HG03558 (cell line): Measurements from ENCODE around the gene AMDHD1.

Source experiments
- ATAC-seq: cut with Tn5 transposase; IDR thresholded peaks from one replicate; pipeline ENCODE4 v1.9.1; 2021; ENCODE audit warnings: moderate number of reproducible peaks; ENCODE audit not compliant: unreplicated experiment; ENCODE audit errors: extremely low read depth

Gene AMDHD1, protein sequence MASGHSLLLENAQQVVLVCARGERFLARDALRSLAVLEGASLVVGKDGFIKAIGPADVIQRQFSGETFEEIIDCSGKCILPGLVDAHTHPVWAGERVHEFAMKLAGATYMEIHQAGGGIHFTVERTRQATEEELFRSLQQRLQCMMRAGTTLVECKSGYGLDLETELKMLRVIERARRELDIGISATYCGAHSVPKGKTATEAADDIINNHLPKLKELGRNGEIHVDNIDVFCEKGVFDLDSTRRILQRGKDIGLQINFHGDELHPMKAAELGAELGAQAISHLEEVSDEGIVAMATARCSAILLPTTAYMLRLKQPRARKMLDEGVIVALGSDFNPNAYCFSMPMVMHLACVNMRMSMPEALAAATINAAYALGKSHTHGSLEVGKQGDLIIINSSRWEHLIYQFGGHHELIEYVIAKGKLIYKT

DNA sequence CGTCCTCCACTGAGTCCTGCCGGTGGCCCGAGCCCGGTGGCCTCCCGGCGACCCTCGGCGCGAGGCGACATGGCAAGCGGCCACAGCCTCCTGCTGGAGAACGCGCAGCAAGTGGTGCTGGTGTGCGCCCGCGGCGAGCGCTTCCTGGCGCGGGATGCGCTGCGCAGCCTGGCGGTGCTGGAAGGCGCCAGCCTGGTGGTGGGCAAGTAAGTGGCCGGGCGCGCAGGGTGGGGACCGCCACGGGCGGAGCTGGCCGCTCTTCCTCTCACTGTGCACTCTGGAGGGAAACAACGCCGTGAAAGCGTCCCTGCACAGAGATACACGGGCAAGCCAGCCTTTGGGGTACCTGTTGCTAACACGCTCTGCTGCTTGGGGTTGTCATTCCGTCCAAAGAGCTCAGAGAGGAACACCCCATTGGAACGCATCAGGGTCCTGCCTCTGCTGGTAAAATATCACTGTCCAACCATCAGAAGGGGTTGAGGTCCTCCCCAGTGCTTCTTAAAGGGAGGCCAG lies at the start of gene AMDHD1:
Gene AMDHD1 (plus strand): TSS at position 2 of the 513 bp plus-strand sequence. CDS start 68 bp downstream, at position 70.
- ATAC-seq: peak; percentile 43

DNA sequence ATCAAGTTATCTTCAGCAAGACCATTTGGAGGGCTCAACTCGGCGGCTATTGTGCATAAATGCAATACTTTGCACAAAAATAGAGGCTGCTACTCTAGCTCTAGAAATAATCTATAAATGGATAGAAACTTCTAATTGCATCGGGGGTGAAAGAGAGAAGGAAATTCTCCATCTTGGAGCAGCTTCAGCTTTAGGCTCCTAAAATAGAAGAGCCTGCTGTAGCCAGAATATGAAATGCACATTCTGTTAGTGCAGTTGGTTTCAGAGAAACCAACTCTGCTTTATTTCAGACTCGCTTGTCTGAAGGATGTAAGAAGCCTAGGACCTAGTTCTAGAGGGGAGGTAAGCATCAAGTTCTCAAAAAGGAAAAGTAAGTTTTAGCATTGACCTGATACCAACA lies 46.3 kb upstream of the AMDHD1 start:
- ATAC-seq: no peak

DNA sequence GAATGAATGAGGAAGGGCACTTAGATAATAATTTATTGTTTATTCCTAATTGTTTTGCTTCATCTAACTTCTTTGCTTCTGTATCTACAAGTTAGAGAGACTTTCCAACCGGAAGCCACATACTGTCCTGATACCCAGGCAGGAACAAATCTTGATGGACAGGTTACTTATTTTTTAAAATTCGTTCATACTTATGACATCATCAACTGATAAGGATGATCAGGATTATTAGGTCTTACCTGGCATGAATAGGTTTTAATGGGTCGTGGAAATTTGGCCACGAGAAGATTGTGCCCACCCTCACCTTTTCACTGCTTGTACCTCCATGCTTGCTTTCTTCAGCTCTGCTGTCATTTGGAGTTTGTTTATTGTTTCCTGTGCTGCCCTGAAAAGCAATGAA lies 45.0 kb upstream of the AMDHD1 start:
- ATAC-seq: no peak

DNA sequence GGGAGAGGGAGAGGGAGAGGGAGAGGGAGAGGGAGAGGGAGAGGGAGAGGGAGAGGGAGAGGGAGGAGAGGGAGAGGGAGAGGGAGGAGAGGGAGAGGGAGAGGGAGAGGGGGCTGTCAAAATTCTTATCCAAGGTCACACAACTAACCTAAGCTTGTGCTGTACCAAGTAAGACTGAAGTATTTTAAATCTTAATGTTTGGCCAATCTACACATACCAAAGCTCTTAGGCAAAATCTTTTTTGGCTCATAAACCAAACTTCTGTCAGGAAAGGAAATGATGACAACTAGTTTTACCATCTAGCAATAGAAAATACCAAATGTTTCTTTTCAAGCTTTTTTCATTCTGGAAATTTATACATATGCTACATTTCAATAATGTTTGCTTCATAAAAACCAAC lies 34.6 kb upstream of the AMDHD1 start:
- no peak for ATAC-seq

DNA sequence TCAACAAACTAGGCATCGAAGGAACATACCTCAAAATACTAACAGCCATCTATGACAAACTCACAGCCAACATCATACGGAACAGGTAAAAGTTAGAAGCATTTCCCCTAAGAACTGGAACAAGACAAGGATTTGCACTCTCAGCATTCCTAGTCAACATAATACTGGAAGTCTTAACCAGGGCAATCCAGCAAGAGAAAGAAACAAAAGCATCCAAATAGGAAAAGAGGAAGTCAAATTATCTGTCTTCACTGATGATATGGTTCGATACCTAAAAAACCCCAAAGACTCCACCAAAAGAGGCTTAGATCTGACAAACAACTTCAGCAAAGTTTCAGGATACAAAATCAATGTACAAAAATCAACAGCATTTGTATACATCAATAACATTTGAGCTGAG lies 33.3 kb upstream of the AMDHD1 start:
- no peak for ATAC-seq

DNA sequence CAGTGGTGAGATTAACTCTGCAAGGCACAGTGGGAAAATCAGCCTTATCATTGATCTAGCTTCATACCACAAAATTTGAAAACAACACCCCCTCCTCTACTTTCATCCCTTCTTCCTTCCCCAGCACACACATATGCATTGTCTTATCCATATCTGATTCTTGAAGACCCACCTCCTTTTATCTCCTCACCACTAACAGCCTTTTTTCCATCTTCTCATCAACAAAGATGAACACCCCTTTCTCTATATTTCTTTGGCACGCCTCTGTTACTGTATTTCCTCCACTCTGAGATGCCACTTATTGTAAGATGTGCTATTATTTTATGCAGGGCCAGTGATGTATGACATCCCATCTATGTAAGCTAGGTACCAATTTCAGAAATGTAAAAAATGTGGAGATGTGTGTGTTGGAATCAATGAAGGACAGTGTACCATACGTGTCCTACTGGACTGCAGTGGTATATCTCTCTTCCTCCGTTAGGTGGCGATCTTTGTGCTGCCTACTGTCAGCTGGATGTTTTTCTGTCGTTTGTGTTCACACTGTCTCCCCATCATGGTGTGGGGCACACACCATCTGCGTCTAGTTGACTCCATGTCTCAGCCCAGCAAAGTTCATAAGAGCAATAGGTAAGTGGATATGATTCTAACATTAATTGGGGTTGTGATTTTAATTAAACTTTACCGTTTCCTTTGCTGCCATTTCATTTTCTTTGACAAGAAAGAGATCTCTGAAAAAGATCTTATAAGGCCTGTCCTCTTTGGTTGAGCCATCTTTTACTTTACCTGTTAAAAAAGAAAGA lies 24.7 kb upstream of the AMDHD1 start:
- ATAC-seq: no peak

DNA sequence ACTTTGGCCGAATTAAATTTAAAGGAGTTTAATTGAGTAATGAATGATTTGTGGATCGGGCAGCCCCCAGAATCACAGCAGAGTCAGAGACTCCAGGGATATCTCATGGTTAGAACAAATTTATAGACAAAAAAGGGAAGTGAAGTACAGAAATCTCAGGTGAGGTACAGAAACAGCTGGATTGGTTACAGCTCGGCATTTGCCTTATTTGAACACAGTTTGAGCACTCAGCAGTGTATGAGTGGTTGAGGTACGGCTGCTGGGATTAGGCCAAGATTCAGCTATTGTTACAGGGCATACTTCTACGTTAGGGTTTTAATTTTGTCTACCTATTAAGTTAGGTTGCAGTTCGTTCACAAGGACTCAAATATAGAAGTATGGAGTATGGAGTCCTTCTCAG lies 24.0 kb upstream of the AMDHD1 start:
- ATAC-seq: no peak

DNA sequence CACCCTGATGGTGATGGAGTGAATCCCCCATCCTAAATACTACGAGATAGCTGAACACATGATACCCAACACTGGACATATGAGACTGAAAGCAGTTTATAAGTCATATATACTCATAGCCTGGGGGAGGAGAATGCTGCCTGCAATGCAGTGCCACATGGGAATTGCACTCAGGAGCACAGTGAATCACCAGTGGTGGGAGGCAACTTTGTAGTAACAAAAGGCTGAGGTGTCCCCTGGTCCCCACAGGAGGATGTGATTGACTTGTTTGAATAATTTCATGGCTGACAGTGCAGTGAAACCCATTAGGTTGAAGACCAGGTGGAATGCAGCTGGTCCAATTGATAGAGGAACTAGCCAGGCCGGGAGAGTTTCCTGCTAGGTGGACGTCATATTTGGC lies 20.9 kb upstream of the AMDHD1 start:
- no peak for ATAC-seq

DNA sequence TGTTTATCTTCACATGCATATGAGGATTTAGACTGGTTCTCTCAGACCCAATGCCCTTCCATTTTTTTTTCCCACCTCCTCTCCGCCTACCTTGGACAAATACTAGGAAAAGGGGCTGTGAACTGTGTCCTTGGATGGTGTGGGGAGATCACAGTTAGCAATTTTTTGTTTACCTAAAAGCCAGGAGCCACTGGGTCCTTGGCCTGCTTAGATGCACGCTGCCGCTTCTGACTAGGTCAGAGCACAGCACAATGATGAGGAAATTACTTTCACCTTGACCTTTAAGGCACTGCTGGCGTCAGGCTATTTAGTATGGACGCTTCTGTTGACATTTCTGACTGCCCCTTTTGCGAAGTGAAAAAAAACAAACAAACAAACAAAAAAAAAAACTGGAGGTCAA lies 2.6 kb upstream of the AMDHD1 start:
- ATAC-seq: no peak

DNA sequence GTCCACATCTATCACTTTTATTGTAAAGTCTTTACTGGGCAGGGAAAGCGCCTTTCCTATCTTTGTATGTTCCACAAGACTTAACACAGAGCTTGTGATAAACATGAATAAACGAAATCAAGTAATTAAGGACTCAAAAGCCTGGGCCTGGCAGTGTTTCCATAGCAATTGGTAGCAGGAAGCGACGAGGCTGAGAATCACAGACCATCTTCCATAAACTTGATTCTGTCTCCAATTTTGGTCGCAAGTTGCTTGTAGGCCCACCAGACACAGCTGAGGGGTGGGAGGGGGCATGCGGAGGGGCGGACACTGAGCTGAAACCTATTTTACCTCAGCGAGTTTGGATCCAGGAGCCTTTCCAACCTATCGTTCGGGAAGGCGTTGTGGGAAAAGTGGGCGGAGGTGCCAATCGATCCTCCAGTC lies 1.0 kb upstream of the AMDHD1 start:
- no peak for ATAC-seq

DNA sequence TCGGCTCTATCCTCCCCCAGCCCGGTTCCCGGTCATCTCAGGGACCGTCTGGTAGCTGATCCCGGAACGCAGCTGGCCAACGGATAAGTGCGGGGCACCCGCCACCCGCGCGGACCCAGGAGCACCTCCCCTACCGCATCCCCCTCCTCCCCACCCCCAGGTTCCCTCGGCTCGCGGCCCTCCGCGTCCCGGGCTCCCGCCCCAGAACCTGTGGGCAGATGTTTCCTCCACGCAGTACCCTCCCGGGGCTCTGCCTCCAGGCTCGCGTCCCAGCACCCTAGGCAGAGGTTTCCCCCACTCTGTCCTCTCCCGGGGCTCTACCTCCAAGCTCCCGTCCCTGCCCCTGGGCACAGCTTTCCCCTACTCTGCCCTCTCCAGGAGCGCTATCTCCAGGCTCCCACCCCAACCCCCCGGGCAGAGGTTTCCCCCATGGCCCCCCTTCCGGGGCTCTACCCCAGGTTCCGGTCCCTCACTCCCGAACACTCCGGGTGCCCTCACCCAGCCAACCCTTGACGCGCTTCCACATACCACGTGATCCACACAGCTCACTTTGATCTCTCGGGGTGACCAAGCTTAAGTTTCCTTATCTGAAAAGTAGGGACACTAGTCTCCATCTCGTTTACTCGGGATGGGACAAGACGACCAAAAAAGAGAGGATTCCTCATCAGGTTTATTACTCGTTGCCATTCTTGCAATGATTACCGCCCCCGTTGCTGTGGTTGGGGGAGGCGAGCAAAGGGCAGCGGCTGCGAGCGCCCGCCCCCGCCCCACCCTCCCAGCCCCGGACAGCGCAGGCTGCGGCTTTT lies 404 bp upstream of the AMDHD1 start, which contains the start of gene CCDC38:
Gene CCDC38 (minus strand): TSS at position 91 of the 806 bp plus-strand sequence. CDS start 6,105 bp downstream, outside the sequence.
- peak; percentile 89 for ATAC-seq

DNA sequence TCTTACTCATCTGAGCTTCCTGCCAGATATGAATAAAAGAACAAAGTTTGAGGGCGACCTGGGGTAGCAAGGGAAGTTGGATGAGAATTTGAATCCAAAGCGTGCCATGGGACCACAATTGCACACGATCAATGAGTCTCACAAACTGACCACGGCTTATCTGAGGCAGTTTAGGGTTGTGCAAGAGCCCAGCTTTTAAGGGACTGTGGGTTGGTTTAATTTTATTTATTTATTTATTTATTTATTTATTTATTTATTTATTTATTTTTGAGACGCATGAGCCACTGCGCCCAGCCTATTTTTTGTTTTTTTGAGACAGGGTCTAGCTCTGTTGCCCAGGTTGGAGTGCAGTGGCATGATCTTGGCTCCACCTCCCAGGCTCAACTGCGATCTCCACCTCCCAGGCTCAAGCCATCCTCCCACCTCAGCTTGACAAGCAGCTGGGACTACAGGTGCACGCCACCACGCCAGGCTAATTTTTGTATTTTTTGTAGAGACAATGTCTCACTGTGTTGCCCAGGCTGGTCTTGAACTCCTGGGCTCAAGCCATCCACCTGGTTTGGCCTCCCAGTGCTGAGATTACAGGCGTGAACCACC lies 1.1 kb downstream of the AMDHD1 start:
- no peak for ATAC-seq

DNA sequence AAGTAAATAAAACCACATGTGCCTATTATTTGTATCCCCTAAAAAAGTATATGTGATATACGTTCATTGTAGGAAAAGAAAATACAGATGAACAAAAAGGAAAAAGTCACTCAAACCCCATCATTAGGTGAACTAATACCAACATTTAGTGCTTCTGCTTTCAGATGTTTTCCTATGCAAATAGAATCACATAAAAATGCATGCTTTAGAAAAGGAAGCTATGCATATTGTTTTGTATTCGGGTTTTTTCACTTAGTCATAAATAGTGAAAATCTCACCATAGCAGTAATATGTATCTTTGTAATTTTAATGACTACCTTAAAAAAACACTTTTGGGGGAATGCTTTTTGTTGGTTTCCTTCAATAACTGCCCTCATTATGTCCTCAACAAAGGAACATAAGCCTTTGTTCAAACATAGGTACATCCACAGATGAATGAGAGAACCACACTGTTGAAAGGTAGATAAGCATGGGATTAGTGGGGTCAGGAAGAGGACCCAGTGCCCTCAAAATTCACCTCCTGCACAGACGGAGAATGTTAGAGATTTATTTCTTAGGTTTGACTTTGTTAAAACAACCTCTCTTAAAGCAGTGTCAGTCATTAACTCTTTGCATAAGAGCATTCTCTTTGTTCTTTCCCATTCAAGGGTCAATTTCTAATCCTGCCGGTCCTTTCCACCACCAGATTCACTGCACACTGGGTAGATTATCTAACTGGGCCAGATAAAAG lies 6.5 kb downstream of the AMDHD1 start:
- no peak for ATAC-seq

DNA sequence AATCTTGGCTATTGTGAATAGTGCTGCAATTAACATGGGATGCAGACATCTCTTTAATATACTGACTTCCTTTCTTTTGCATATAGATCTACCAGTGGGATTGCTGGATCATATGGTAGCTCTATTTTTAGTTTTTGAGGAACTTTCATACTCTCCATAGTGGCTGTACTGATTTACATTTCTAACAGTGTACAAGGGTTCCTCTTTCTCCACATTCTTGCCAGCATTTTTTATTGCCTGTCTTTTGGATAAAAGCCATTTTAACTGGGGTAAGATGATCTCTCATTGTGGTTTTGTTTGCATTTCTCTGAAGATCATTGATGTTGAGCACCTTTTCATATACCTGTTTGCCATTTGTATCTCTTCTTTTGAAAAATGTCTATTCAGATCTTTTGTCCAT lies 8.4 kb downstream of the AMDHD1 start:
- ATAC-seq: no peak

DNA sequence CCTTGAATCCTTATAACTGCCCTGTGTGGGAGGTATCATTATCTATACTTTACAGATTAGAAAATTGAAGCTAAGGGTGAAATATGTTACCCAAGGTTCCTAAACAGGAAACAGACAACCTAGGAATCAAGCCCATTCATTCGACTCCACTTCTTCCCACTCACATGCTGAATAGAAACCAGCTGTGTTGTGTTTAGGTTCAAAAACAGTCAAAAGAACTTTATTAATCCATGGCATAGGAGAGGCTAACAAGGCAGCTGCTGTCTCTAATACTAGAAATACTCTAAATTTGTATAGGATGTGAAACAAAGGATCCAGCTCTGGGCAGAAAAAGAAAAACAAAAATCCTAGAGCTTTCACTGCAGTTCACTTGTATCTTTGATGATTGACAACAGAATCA lies 9.9 kb downstream of the AMDHD1 start:
- no peak for ATAC-seq

DNA sequence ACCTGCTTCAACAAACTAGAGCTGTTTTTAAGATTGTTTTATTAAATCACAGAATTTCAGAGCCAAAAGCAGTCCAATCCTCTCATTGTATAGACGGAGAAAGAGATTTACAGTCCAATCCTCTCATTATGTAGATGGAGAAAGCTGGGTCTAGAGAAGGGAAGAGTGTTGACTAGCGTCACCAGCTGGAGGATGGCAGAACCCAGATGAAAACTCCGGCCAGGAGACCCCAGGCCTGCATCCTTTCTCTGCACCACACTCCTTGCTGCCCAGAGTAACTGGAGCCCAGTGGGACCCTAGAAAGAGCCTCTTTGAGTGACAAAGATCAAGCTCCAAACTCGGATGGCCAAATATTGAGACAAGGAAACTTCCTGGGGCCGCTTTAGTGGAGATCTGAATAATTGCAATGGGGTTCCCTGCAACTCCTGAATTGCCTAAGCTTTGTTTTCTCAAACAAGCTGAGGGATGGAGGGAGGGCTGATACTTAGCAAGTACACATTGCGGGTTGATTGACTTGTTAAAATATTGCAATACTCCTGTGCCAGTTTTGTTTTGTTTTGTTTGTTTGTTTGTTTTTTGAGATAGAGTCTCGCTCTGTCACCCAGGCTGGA lies 12.5 kb downstream of the AMDHD1 start:
- ATAC-seq: no peak

DNA sequence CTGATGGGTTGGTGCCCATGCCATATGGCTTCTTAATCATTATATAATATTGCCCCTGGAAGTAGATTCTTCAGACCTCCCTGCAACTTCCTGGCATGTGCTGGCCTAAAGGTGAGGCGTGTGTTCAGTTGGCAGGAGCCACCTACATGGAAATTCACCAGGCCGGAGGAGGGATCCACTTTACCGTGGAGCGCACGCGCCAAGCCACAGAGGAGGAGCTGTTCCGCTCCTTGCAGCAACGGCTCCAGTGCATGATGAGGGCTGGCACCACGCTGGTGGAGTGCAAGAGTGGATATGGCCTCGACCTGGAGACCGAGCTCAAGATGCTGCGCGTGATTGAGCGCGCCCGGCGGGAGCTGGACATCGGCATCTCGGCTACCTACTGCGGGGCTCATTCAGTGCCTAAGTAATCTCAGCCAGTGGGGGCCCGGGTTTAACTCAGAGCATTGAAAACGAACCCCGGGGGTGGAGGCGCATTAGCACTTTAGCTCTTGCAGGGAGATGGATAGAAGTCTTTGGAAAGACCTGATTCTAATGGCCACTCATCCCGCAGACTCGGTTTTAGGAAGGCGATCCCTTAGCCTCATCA lies 13.5 kb downstream of the AMDHD1 start:
- no peak for ATAC-seq

DNA sequence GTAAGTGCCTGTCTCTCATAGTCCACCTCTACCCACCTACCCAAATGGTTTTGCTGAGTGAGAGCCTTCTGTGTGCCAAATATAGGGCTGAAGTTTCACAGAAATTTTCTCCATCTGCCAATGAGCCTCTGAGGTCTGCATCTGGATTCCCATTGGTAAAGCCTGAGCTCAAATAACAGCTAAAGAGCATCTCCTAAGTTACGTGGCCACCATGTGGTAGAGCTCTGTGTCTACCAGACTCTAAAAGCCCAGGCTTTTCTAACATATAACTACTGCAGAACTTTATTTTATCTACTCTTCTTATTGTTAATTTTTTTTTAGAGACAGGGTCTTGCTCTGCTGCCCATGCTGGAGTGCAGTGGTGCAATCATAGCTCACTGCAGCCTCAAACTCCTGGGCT lies 16.0 kb downstream of the AMDHD1 start:
- no peak for ATAC-seq

DNA sequence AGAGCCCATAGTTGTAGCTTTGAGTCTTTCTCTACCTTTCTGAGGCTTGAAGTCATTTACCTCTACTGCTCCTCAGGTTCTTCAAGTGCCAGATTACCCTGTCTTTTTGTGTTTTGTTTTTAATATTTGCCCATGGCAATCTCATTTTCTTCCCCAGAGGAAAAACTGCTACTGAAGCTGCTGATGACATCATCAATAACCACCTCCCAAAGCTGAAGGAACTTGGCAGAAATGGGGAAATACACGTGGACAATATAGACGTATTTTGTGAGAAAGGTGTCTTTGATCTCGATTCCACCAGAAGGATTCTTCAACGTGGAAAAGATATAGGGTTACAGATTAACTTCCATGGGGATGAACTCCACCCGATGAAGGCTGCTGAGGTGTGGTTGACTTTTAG lies 17.1 kb downstream of the AMDHD1 start:
- no peak for ATAC-seq
